ENCODE results near the gene ZDHHC3.

The ZDHHC3 gene

DNA sequence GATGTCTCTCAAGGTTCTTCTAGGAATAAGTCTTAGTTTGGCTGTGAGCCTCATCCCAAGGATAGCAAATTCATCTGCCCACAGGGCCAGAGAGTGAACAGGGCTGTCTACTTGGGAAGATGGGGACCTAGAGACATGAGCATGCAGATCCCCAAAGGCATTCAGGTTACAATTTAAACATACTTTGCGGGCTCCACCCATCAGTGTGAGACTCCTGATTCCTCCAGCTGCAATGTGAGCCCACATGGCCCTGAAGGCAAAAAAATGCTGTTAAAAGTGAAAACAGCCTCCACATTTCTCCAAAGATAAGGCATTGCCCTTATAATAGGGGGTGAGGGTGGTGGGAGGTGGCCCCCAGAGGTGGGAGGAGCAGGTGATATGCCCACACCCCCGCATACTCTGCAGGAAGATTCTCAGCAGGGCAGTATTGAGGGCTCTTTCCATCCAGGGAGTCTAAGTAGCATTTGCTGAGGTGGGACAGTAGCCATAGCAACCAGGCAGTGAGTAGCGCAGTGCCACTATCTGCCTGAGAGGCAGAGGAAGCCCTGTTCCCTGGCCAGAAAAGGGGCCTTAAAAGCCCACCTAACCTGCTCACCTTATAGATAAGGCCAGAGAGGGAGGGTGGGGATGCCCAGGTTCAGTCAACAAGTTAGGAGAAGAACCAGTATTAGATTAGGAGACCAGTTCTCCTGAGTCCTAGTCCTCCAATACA, 70.4 kb downstream of the ZDHHC3 start:
- no peak for DNase-seq (ENCODE audit: low read depth)
- H3K4me3 ChIP-seq (ENCODE audit: control insufficient read depth, low read depth, low read length), result no peak overlapping the region
- TF ChIP-seq, protein P1, sequence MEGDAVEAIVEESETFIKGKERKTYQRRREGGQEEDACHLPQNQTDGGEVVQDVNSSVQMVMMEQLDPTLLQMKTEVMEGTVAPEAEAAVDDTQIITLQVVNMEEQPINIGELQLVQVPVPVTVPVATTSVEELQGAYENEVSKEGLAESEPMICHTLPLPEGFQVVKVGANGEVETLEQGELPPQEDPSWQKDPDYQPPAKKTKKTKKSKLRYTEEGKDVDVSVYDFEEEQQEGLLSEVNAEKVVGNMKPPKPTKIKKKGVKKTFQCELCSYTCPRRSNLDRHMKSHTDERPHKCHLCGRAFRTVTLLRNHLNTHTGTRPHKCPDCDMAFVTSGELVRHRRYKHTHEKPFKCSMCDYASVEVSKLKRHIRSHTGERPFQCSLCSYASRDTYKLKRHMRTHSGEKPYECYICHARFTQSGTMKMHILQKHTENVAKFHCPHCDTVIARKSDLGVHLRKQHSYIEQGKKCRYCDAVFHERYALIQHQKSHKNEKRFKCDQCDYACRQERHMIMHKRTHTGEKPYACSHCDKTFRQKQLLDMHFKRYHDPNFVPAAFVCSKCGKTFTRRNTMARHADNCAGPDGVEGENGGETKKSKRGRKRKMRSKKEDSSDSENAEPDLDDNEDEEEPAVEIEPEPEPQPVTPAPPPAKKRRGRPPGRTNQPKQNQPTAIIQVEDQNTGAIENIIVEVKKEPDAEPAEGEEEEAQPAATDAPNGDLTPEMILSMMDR (conservative IDR thresholded peaks at IDR 0.05; ENCODE audit: control insufficient read depth, insufficient read depth, low read depth, low read length), result no peak

- H3K4me3 ChIP-seq (ENCODE audit: control insufficient read depth, low read depth, low read length), result no peak overlapping the region
- no peak for DNase-seq (ENCODE audit: low read depth)
- TF ChIP-seq, protein P1 (conservative IDR thresholded peaks at IDR 0.05; ENCODE audit: control insufficient read depth, insufficient read depth, low read depth, low read length), result no peak
These were observed 72.2 kb downstream of the ZDHHC3 start for GRCh38 chr3:44903751-44904150.

DNA sequence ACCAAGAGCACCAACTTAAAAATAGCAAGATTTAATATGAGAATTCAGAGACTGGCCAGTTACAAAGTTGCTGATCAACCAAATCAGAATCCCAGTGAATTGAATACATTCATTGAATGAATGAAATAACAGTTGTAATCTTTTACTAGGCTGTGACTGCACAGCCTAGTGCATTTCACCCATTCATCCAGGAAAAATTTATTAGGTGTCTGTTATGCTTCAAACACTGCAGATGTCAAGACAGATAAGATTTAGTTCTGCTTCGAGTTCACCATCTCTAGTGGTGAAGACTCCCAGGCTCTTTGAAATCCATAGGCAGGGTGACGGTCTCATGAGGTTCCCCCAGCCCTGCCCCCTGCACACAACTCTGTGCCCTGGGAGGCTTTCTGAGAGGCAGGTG, 72.7 kb downstream of the ZDHHC3 start:
- TF ChIP-seq, protein P1 (conservative IDR thresholded peaks at IDR 0.05; ENCODE audit: control insufficient read depth, insufficient read depth, low read depth, low read length), result no peak
- H3K4me3 ChIP-seq (ENCODE audit: control insufficient read depth, low read depth, low read length), result no peak overlapping the region
- no peak for DNase-seq (ENCODE audit: low read depth)

DNA sequence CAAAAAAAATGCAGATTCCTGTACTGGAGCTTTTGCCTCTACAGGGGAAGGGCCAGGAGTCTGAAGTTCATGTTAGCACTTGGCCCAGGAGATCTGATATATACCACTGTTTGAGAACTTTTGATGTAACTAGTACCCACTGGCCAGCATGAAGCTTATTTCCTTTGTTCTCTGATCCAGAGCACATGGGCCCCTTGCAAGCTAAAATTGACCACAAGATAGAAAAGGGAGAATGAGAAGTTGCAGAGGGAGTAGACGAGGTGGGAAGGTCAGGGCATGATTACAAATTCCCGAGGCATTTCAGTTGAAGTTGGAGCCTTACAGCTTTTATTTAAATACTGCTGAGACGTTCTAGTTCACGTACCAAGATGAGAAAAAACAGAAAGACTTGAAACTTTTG, 73.3 kb downstream of the ZDHHC3 start:
- H3K4me3 ChIP-seq (ENCODE audit: control insufficient read depth, low read depth, low read length), result no peak overlapping the region
- TF ChIP-seq, protein P1 (conservative IDR thresholded peaks at IDR 0.05; ENCODE audit: control insufficient read depth, insufficient read depth, low read depth, low read length), result no peak
- DNase-seq (ENCODE audit: low read depth), result no peak

DNA sequence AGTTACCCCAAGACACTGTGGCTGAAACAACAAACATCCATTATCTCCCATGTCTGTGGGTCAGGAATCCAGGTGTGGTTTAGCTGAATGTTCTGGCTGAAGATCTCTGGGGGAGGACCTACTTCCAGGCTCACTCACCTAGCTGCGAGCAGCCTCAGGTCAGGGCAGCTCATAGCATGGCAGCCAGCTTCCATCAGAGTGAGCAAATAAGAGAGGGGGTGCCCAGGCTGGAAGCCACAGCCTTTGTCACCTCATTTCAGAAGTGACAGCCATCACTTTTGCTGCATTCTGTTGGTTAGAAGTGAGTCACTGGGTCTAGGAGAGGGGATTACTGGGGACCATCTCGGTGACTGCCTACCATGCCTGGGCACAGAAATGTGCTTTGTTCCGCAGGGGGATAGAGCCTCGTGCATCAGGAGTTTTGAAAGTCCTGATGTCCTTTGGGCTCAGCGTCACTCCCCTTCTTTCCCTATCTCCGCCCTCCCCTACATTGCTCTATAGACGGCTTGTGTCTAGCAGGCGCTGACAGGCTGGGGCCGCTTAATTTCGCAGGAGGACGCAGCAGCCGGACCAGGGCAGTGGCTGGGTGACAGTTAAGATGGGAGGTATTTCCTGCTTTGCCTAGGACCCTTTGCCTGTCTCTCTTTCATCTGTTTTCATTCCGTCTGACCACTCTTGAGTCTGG, 76.1 kb downstream of the ZDHHC3 start:
- TF ChIP-seq, protein P1 (conservative IDR thresholded peaks at IDR 0.05; ENCODE audit: control insufficient read depth, insufficient read depth, low read depth, low read length), result no peak
- no peak overlapping the region for H3K4me3 ChIP-seq (ENCODE audit: control insufficient read depth, low read depth, low read length)
- no peak for DNase-seq (ENCODE audit: low read depth)

DNA sequence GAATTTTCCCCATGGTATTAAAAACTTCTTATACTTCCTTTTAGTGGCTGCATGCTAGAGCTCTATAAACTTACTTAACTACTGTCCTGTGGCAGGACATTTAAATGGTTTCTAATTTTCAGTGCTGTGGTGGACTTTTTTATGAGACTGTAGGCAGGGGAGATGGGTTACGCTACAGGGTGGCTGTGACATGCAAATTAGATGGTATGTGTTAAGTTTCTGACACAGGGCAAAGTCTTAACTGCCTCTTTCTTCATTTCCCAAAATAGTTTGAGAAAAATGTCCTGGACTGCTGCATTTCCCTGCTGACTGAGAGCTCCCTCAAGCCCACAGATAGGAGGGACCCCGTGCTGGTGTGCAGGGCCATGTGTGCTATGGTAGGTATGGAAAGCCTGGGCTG, 79.5 kb downstream of the ZDHHC3 start:
- H3K4me3 ChIP-seq (ENCODE audit: control insufficient read depth, low read depth, low read length), result no peak overlapping the region
- TF ChIP-seq, protein P1 (conservative IDR thresholded peaks at IDR 0.05; ENCODE audit: control insufficient read depth, insufficient read depth, low read depth, low read length), result no peak
- no peak for DNase-seq (ENCODE audit: low read depth)
